Measurements from ENCODE around the gene ENTR1.
"Not testable (repeated sequence)": the region's sequence is repeated elsewhere in the genome, so short reads cannot be mapped to it uniquely, and the experiment has no call there.

Gene ENTR1

DNA sequence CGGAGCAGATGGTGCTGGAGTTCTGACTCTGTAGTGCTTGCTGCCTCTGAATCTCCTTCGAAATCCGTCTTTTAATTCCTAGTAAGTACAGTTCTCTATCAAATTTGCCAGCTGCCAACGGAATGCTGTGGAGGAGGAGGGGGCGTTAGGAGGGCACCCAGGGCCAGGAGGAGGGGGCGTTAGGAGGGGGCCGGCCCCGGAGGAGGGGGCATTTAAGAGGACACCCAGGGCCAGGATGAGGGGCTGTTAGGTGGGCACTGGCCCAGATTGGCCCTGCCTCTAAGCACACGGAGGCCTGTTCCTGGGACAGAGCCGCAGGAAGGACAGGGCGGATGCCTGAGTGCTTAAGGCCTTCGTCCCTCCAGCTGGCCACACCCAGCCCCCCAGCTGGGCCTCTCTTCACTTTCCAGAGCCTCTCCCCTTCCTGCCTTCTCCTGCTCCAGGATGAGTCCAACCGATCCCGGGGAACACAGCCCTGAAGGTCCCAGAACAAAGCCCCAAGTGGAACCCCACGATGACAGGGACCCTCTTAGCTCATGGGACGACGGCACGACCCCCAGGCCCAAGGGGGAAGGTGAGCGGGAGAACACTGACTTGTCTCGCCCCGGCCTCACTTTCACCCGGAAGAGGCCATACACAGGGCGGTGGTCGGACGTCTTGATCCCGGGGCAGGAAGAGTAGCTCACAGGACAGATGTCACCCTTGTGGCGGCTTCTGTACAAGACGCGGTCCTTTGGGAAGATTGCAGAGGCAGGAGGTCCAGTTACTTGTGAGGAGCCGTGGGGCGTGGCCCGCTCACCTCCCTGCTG lies 19.5 kb upstream of the ENTR1 start:
- WGBS, 2 experiments (ENCODE audit: insufficient coverage in 2 of 2), result 96 to 97% methylated on average over 28 to 30 of the region's 32 CpGs
- Histone ChIP-seq H3K36me3 (ENCODE audit: control insufficient read depth, insufficient read depth, low read length) (peaks cover 65% of the 10 kb centered on the region), H3K4me3 (ENCODE audit: extremely low read depth, insufficient read depth, low read length, poor library complexity, severe bottlenecking) (no peak overlapping the region), H3K27ac (ENCODE audit: low read depth, low read length, severe bottlenecking) (no peak overlapping the region), H3K9me3 (ENCODE audit: control insufficient read depth, low read length) (no peaks in the 10 kb centered on the region), H3K4me1 (ENCODE audit: control insufficient read depth, insufficient read depth, low read length, poor library complexity, severe bottlenecking) (no peaks in the 10 kb centered on the region)

GRCh38 chr9:136429075-136429628 lies 18.7 kb upstream of the ENTR1 start:
- Histone ChIP-seq H3K9me3 (ENCODE audit: control insufficient read depth, low read length) (no peaks in the 10 kb centered on the region), H3K27ac (ENCODE audit: low read depth, low read length, severe bottlenecking) (no peak overlapping the region), H3K4me1 (ENCODE audit: control insufficient read depth, insufficient read depth, low read length, poor library complexity, severe bottlenecking) (no peaks in the 10 kb centered on the region), H3K36me3 (ENCODE audit: control insufficient read depth, insufficient read depth, low read length) (peaks cover 70% of the 10 kb centered on the region), H3K4me3 (ENCODE audit: extremely low read depth, insufficient read depth, low read length, poor library complexity, severe bottlenecking) (no peak overlapping the region)
- 93% methylated on average over 19 to 20 of the region's 21 CpGs for WGBS, 2 experiments (ENCODE audit: insufficient coverage in 2 of 2)

DNA sequence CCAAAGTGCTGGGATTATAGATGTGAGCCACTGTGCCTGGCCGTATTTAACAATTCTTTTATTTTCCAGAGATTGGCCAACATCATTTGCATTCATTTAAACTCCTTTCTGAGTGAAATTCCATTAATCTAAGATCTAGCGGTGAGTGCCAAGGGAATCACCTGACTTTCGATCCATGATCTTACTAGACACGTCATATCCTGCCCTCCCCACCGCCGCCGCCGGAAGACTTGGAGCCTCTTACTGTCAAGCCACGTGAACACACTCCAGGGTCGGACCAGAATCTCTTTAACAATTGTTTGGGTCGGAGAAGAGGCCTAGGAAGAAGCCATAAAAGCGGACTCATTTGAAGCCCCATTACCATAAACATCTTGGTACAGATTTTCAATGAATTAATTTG lies 16.4 kb upstream of the ENTR1 start:
- 93 to 95% methylated on average over 4 to 12 of the region's 12 CpGs for WGBS, 2 experiments (ENCODE audit: insufficient coverage in 2 of 2)
- H3K4me3 ChIP-seq (ENCODE audit: extremely low read depth, insufficient read depth, low read length, poor library complexity, severe bottlenecking), result no peak overlapping the region
- H3K4me1 ChIP-seq (ENCODE audit: control insufficient read depth, insufficient read depth, low read length, poor library complexity, severe bottlenecking), result no peaks in the 10 kb centered on the region
- H3K9me3 ChIP-seq (ENCODE audit: control insufficient read depth, low read length), result no peaks in the 10 kb centered on the region
- H3K27ac ChIP-seq (ENCODE audit: low read depth, low read length, severe bottlenecking), result no peak overlapping the region
- H3K36me3 ChIP-seq (ENCODE audit: control insufficient read depth, insufficient read depth, low read length), result peaks cover 77% of the 10 kb centered on the region

- H3K4me3 ChIP-seq (ENCODE audit: extremely low read depth, insufficient read depth, low read length, poor library complexity, severe bottlenecking); H3K9me3 ChIP-seq (ENCODE audit: control insufficient read depth, low read length); H3K4me1 ChIP-seq (ENCODE audit: control insufficient read depth, insufficient read depth, low read length, poor library complexity, severe bottlenecking); H3K27ac ChIP-seq (ENCODE audit: low read depth, low read length, severe bottlenecking): not testable (repeated sequence)
- peaks cover 86% of the 10 kb centered on the region for H3K36me3 ChIP-seq (ENCODE audit: control insufficient read depth, insufficient read depth, low read length)
- 95 to 98% methylated on average over 6 to 7 of the region's 7 CpGs for WGBS, 2 experiments (ENCODE audit: insufficient coverage in 2 of 2)
Measured at GRCh38 chr9:136425367-136425766, 15.0 kb upstream of the ENTR1 start.

DNA sequence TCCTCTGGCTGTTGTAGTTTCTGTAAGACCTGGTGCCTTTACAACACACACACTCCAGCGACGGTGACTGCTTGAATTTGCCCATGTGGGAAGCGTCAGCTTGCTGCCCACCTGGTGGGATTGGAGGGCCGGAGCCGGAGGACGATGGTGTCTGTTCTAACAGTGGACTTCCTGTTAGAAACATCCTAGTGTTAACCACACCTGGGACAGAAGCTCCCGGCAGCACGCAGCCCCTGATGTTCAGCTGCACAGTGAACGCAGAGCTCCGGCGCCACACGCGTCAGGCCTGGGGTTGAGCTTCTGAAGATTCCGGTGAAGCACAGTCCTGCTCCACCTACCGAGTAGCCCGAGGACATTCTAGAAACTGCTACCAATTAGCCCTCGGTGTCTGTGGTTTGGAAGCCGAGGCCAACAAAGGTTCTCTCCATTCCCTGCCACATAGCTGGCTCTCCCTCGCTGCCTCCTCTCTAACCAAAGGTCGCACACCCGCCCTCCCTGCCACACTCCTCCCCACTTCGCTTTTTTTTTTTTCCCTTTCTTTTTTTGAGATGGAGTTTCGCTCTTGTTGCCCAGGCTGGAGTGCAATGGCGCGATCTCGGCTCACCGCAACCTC lies 14.4 kb upstream of the ENTR1 start:
- WGBS, 2 experiments (ENCODE audit: insufficient coverage in 2 of 2), result 88 to 92% methylated on average over 23 to 27 of the region's 27 CpGs
- Histone ChIP-seq H3K36me3 (ENCODE audit: control insufficient read depth, insufficient read depth, low read length) (peaks cover 86% of the 10 kb centered on the region), H3K27ac (ENCODE audit: low read depth, low read length, severe bottlenecking) (no peak overlapping the region), H3K9me3 (ENCODE audit: control insufficient read depth, low read length) (no peaks in the 10 kb centered on the region), H3K4me3 (ENCODE audit: extremely low read depth, insufficient read depth, low read length, poor library complexity, severe bottlenecking) (no peak overlapping the region), H3K4me1 (ENCODE audit: control insufficient read depth, insufficient read depth, low read length, poor library complexity, severe bottlenecking) (peaks cover 7% of the 10 kb centered on the region)

- Histone ChIP-seq H3K4me1 (ENCODE audit: control insufficient read depth, insufficient read depth, low read length, poor library complexity, severe bottlenecking) (peaks cover 7% of the 10 kb centered on the region), H3K9me3 (ENCODE audit: control insufficient read depth, low read length) (no peaks in the 10 kb centered on the region), H3K36me3 (ENCODE audit: control insufficient read depth, insufficient read depth, low read length) (peaks cover 86% of the 10 kb centered on the region), H3K4me3 (ENCODE audit: extremely low read depth, insufficient read depth, low read length, poor library complexity, severe bottlenecking) (no peak overlapping the region), H3K27ac (ENCODE audit: low read depth, low read length, severe bottlenecking) (no peak overlapping the region)
- WGBS, 2 experiments (ENCODE audit: insufficient coverage in 2 of 2), result 89 to 92% methylated on average over 40 to 43 of the region's 43 CpGs
Measured at GRCh38 chr9:136423432-136424146, 13.2 kb upstream of the ENTR1 start.

- peaks cover 86% of the 10 kb centered on the region for H3K36me3 ChIP-seq (ENCODE audit: control insufficient read depth, insufficient read depth, low read length)
- H3K27ac ChIP-seq (ENCODE audit: low read depth, low read length, severe bottlenecking), result no peak overlapping the region
- H3K4me1 ChIP-seq (ENCODE audit: control insufficient read depth, insufficient read depth, low read length, poor library complexity, severe bottlenecking), result peaks cover 7% of the 10 kb centered on the region
- 96 to 98% methylated on average over 17 to 26 of the region's 26 CpGs for WGBS, 2 experiments (ENCODE audit: insufficient coverage in 2 of 2)
- no peak overlapping the region for H3K4me3 ChIP-seq (ENCODE audit: extremely low read depth, insufficient read depth, low read length, poor library complexity, severe bottlenecking)
- H3K9me3 ChIP-seq (ENCODE audit: control insufficient read depth, low read length), result no peaks in the 10 kb centered on the region
Measured at GRCh38 chr9:136422876-136423275, 12.5 kb upstream of the ENTR1 start.

GRCh38 chr9:136421791-136422190 lies 11.4 kb upstream of the ENTR1 start:
- no peak overlapping the region for H3K4me3 ChIP-seq (ENCODE audit: extremely low read depth, insufficient read depth, low read length, poor library complexity, severe bottlenecking)
- peaks cover 90% of the 10 kb centered on the region for H3K36me3 ChIP-seq (ENCODE audit: control insufficient read depth, insufficient read depth, low read length)
- H3K9me3 ChIP-seq (ENCODE audit: control insufficient read depth, low read length), result no peaks in the 10 kb centered on the region
- no peak overlapping the region for H3K27ac ChIP-seq (ENCODE audit: low read depth, low read length, severe bottlenecking)
- H3K4me1 ChIP-seq (ENCODE audit: control insufficient read depth, insufficient read depth, low read length, poor library complexity, severe bottlenecking), result peaks cover 7% of the 10 kb centered on the region
- 90 to 94% methylated on average over 21 of the region's 21 CpGs for WGBS, 2 experiments (ENCODE audit: insufficient coverage in 2 of 2)

GRCh38 chr9:136419092-136419420 lies 8.6 kb upstream of the ENTR1 start:
- H3K9me3 ChIP-seq (ENCODE audit: control insufficient read depth, low read length), result no peaks in the 10 kb centered on the region
- 96 to 97% methylated on average over 10 to 11 of the region's 12 CpGs for WGBS, 2 experiments (ENCODE audit: insufficient coverage in 2 of 2)
- H3K4me3 ChIP-seq (ENCODE audit: extremely low read depth, insufficient read depth, low read length, poor library complexity, severe bottlenecking), result no peak overlapping the region
- H3K36me3 ChIP-seq (ENCODE audit: control insufficient read depth, insufficient read depth, low read length), result peaks cover 96% of the 10 kb centered on the region
- H3K27ac ChIP-seq (ENCODE audit: low read depth, low read length, severe bottlenecking), result no peak overlapping the region
- H3K4me1 ChIP-seq (ENCODE audit: control insufficient read depth, insufficient read depth, low read length, poor library complexity, severe bottlenecking), result peaks cover 7% of the 10 kb centered on the region

- 95 to 96% methylated on average over 47 to 48 of the region's 48 CpGs for WGBS, 2 experiments (ENCODE audit: insufficient coverage in 2 of 2)
Measured at GRCh38 chr9:136418182-136419091, 8.0 kb upstream of the ENTR1 start.

More at GRCh38 chr9:136418182-136419091, 8.0 kb upstream of the ENTR1 start:
- no peak overlapping the region for H3K27ac ChIP-seq (ENCODE audit: low read depth, low read length, severe bottlenecking)
- H3K4me1 ChIP-seq (ENCODE audit: control insufficient read depth, insufficient read depth, low read length, poor library complexity, severe bottlenecking), result peaks cover 7% of the 10 kb centered on the region
- no peak overlapping the region for H3K4me3 ChIP-seq (ENCODE audit: extremely low read depth, insufficient read depth, low read length, poor library complexity, severe bottlenecking)
- H3K9me3 ChIP-seq (ENCODE audit: control insufficient read depth, low read length), result no peaks in the 10 kb centered on the region
- peaks cover 96% of the 10 kb centered on the region for H3K36me3 ChIP-seq (ENCODE audit: control insufficient read depth, insufficient read depth, low read length)

All from mesodermal cell (in vitro differentiated cells).